ENCODE results near the gene DIPK2A. TPM values are rescaled to one million over a fixed set of nuclear protein-coding genes. Genes with fewer than 3 reads are reported as not detected.

DIPK2A gene
- total RNA-seq, 1 experiment from 2014 or later: 11.0 TPM

DNA sequence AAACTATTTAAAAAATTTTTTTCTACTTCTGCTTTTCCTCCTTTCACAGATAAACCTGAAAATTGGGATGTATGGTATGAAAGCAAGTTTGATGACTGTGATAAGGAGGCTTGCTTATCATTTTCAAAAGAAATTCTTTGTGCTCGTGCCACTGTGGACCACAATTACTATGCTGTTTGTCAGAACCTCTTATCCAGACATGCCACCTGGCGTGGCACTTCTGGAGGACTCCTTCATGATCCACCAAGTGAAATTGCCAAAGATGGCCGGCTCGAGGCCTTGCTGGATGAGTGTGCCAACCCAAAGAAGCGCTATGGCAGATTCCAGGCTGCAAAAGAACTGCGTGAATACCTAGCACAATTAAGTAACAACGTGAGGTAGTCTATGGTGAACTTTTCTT is 17.8 kb downstream of the DIPK2A start (continued):
- no peak for TF ChIP-seq ZNF274 (IDR thresholded peaks at IDR 0.05; ENCODE audit: low read depth, low read length)
- no peak for TF ChIP-seq RAD21 (IDR thresholded peaks at IDR 0.05; ENCODE audit: low read depth)
- no peak for TF ChIP-seq CBX3 (IDR thresholded peaks at IDR 0.05; ENCODE audit: low read depth)

DNA sequence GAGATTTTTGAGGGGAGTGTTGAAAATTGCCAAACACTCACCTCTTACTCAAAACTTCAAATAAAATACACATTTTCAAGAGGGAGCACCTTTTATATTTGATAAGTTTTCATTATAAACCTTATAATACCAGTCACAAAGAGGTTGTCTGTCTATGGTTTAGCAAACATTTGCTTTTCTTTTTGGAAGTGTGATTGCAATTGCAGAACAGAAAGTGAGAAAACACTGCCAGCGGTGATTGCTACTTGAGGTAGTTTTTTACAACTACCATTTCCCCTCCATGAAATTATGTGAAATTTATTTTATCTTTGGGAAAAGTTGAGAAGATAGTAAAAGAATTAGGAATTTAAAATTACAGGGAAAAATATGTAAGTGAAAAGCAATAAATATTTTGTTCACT is 20.1 kb downstream of the DIPK2A start:
- CTCF ChIA-PET: no interaction called here
- Histone ChIP-seq H3K4me3 (replicated peaks in 1 of 2; ENCODE audit: low read depth in 1 of 2, low read length in 2 of 2) (no peak overlapping the region), H3K4me2 (ENCODE audit: low read length) (no peak overlapping the region), H3K9me3 (ENCODE audit: control insufficient read depth in 1 of 2, insufficient read depth in 1 of 2, low read depth in 1 of 2, low read length in 2 of 2) (no peaks in the 10 kb centered on the region), H3K79me2 (ENCODE audit: insufficient read depth, low read length) (no peaks in the 10 kb centered on the region; the same call in 1 of the 2 replicates), H3K4me1 (ENCODE audit: control insufficient read depth in 1 of 2, insufficient read depth in 2 of 2, low read length in 2 of 2) (no peaks in the 10 kb centered on the region), H3K36me3 (ENCODE audit: control insufficient read depth in 1 of 2, insufficient read depth in 2 of 2, low read length in 2 of 2) (no peaks in the 10 kb centered on the region; a peak in 1 of 4 replicates), H3K9me2 (ENCODE audit: insufficient read depth) (no peaks in the 10 kb centered on the region), H2AFZ (ENCODE audit: low read depth, low read length, poor library complexity, severe bottlenecking) (no peak overlapping the region), H3K27me3 (ENCODE audit: insufficient read depth, low read length) (no peaks in the 10 kb centered on the region), H4K20me1 (ENCODE audit: insufficient read depth) (no peaks in the 10 kb centered on the region), H3K9ac (ENCODE audit: low read length) (no peak overlapping the region), H3K27ac (ENCODE audit: low read depth, low read length) (no peak overlapping the region)
- TF ChIP-seq, protein P1, sequence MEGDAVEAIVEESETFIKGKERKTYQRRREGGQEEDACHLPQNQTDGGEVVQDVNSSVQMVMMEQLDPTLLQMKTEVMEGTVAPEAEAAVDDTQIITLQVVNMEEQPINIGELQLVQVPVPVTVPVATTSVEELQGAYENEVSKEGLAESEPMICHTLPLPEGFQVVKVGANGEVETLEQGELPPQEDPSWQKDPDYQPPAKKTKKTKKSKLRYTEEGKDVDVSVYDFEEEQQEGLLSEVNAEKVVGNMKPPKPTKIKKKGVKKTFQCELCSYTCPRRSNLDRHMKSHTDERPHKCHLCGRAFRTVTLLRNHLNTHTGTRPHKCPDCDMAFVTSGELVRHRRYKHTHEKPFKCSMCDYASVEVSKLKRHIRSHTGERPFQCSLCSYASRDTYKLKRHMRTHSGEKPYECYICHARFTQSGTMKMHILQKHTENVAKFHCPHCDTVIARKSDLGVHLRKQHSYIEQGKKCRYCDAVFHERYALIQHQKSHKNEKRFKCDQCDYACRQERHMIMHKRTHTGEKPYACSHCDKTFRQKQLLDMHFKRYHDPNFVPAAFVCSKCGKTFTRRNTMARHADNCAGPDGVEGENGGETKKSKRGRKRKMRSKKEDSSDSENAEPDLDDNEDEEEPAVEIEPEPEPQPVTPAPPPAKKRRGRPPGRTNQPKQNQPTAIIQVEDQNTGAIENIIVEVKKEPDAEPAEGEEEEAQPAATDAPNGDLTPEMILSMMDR (IDR thresholded peaks at IDR 0.05 in 2 of 3, conservative IDR thresholded peaks at IDR 0.05 in 1 of 3; ENCODE audit: borderline replicate concordance in 1 of 3, insufficient read depth in 1 of 3, low read depth in 2 of 3, low read length in 2 of 3): no peak
- TF ChIP-seq SIN3A (IDR thresholded peaks at IDR 0.05; ENCODE audit: low read depth): no peak
- TF ChIP-seq SRF (IDR thresholded peaks at IDR 0.05; ENCODE audit: low read depth): no peak
- TF ChIP-seq JUND (IDR thresholded peaks at IDR 0.05): no peak
- TF ChIP-seq ZNF274 (IDR thresholded peaks at IDR 0.05; ENCODE audit: low read depth, low read length): no peak
- TF ChIP-seq, protein P2, sequence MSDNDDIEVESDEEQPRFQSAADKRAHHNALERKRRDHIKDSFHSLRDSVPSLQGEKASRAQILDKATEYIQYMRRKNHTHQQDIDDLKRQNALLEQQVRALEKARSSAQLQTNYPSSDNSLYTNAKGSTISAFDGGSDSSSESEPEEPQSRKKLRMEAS (IDR thresholded peaks at IDR 0.05): no peak
- no TSS peak for BruUV-seq (replicated peaks)
- intact Hi-C loops (cut with micrococcal nuclease): no loop called here
- DNase-seq (ENCODE audit: low read depth, low spot score) (no peak), ATAC-seq (no peak)
- POLR2A ChIA-PET: no interaction called here
- RAD21 ChIA-PET (ENCODE audit: low non-redundant PET in 1 of 2, low total read pairs in 2 of 2, uncharacterized antibody in 2 of 2, unreplicated experiment in 2 of 2): no interaction called here

Measured in HCT116 (cell line).